Mucosa of rectum (tissue), 2 donors: ENCODE measurements around the gene SCAI.

ENCODE experiments used
- H3K27ac ChIP-seq, 2 donors: one replicate each; pipeline ENCODE4 v1.7.0; 2013; ENCODE audit warnings: inconsistent platforms in 2 of 2, low read depth in 2 of 2, low read length in 2 of 2
- H3K27me3 ChIP-seq, 2 donors: one replicate each; pipeline ENCODE4 v1.7.0; 2013; ENCODE audit warnings: low read length in 2 of 2; ENCODE audit not compliant: control insufficient read depth in 2 of 2, insufficient read depth in 2 of 2
- H3K36me3 ChIP-seq, 2 donors: one replicate each; pipeline ENCODE4 v1.7.0; 2013; ENCODE audit warnings: low read length in 2 of 2; ENCODE audit not compliant: control insufficient read depth in 2 of 2, insufficient read depth in 2 of 2
- H3K4me1 ChIP-seq, 2 donors: one replicate each; pipeline ENCODE4 v1.7.0; 2013; ENCODE audit warnings: low read length in 2 of 2, mild to moderate bottlenecking in 1 of 2; ENCODE audit not compliant: control insufficient read depth in 2 of 2, insufficient read depth in 2 of 2
- H3K4me3 ChIP-seq, 2 donors: one replicate each; pipeline ENCODE4 v1.7.0; 2013; ENCODE audit warnings: low read length in 2 of 2
- H3K9ac ChIP-seq, 2 donors: one replicate each; pipeline ENCODE4 v1.7.0; 2013; ENCODE audit warnings: low read length in 2 of 2, low read depth in 1 of 2, mild to moderate bottlenecking in 1 of 2
- H3K9me3 ChIP-seq, 2 donors: one replicate each; pipeline ENCODE4 v1.7.0; 2013; ENCODE audit warnings: low read length in 2 of 2; ENCODE audit not compliant: control insufficient read depth in 2 of 2
- donor health status: healthy.
- donor health status: Normal muscosa, but diverticular disease.

The SCAI gene

DNA sequence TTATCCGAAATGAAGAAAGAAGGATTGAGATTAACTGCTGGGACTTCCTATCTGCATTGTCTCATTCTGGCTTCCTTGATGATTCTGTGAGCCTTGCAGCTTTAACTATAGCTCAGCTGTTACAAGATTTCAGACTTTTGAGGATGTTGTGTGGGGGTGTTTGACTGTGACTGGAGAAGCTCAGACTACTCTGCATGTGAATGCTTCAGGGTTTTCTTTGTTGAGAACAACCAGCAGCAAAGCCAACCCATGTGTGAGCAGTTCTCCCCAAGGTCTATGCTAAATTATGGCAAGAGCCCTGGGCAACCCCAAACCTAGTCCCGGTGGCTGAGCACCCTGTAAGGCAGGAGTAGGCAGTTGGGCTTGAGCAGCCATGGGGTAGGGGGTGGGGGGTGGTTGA lies 8.4 kb upstream of the SCAI start:
- H3K9me3 ChIP-seq, result no peaks in the 10 kb centered on the region
- H3K36me3 ChIP-seq, result peaks cover 44 to 46% of the 10 kb centered on the region in 2 donors
- no peak overlapping the region for H3K4me3 ChIP-seq

DNA sequence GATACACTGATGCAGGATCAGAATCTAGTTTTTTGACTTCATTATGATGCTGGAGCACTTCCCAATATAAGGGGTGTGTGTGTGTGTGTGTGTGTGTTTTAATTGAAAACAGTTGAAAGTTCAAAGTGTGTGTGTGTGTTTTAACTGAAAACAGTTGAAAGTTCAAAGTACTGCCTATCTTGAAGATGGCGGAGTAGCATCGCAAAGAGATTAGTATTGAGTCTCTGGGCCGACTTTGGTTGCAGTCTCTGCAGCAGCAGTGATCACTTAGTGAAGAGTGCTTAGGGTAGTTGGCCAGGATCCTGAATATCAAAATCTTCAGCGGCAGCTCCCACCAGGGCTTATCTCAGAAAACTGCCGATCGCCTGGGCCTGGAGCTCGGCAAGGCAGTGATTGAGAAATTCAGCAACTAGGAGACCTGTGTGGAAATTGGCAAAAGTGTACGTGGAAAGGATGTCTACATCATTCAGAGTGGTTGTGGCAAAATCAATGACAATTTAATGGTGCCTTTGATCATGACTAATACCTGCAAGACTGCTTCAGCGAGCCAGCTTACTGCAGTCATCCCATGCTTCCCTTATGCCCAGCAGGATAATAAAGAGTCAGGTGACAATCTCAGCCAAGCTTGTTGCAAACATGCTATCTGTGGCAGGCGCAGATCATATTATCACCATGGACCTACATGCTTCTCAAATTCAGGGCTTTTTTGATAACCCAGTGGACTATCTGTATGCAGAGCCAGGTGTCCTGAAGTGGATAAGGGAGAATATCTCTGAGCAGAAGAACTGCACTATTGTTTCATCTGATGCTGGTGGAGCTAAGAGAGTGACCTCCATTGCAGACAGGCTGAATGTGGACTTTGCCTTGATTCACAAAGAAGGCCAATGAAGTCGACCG lies 7.3 kb upstream of the SCAI start:
- Histone ChIP-seq H3K4me3 (no peak overlapping the region), H3K36me3 (peaks cover 44 to 46% of the 10 kb centered on the region in 2 donors), H3K27ac (no peak overlapping the region), H3K9me3 (no peaks in the 10 kb centered on the region), H3K27me3 (no peaks in the 10 kb centered on the region), H3K4me1 (no peaks in the 10 kb centered on the region), H3K9ac (no peak overlapping the region)

More for the DNA sequence above, 8.4 kb upstream of the SCAI start:
- Histone ChIP-seq H3K27me3 (no peaks in the 10 kb centered on the region), H3K27ac (no peak overlapping the region), H3K9ac (no peak overlapping the region), H3K4me1 (no peaks in the 10 kb centered on the region)

DNA sequence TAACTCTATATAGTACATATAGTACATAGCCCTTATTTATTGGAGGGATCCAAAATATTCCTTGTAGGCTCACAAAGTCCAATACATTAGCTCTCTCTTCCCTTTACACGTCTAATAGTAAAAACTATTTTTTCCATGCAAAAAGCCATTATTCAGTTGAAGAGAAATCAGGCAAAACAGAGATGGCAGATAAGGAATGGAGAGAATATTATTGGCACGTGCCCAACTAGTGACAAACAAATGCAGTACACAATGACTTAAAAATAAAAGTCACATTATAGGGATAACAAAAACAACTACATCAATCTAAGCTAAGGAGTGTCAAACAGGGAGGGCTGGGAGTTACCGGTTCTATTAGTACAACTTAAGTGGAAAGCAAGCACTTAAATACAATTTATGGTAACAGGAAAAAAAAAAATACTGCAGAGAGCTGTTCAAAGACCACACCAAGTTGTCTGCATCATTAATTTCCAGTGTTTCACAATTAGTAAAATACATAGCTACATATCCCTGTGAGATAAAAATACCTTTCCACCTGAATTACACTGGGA lies 4.1 kb upstream of the SCAI start:
- H3K9ac ChIP-seq, result no peak overlapping the region
- peaks cover 29 to 31% of the 10 kb centered on the region in 2 donors for H3K36me3 ChIP-seq
- H3K27ac ChIP-seq, result no peak overlapping the region
- no peaks in the 10 kb centered on the region for H3K27me3 ChIP-seq
- H3K4me3 ChIP-seq, result no peak overlapping the region
- no peaks in the 10 kb centered on the region for H3K9me3 ChIP-seq
- peaks cover 4 to 7% of the 10 kb centered on the region in 2 donors for H3K4me1 ChIP-seq

DNA sequence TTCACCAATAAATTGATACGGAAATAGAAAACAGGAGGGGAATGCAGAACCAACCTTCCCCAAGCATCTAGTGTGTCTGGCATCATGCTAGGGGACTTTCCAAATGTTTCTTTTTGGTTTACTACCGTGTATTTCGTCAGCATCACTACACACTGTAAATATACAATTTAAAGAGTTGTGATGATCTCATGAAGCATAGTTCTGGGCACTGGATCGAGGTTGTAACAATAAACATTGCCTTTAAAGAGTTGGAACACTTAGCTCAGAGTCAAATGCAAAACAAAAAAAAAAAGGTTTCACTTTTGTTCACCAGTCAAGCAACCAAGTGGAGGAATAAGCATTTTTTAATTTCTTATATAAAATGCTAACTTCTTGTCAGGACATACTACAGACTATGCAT lies 2.9 kb upstream of the SCAI start:
- Histone ChIP-seq H3K4me3 (no peak overlapping the region), H3K9ac (no peak overlapping the region), H3K9me3 (no peaks in the 10 kb centered on the region), H3K27me3 (no peaks in the 10 kb centered on the region), H3K4me1 (peaks cover 4 to 8% of the 10 kb centered on the region in 2 donors), H3K27ac (no peak overlapping the region), H3K36me3 (peaks cover 19% of the 10 kb centered on the region in 2 donors)

DNA sequence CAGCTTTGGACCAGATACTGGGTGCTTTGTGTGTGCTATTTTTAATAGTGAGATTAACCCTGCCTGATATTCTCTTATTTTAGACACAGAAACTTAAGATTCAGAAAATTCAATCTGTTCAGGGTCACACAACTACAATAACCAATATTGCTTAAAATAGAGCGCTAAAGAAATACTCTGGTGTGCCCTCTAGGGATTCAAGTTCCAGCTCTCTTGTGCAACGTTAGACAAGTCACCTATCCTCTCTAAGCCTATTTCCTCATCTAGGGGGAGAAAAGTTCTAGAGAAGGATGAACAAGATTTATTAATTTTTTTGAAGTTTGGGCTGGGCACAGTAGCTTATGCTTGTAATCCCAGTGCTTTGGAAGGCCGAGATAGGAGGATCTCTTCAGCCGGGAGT lies 2.1 kb upstream of the SCAI start:
- H3K36me3 ChIP-seq, result peaks cover 11% of the 10 kb centered on the region in 2 donors

DNA sequence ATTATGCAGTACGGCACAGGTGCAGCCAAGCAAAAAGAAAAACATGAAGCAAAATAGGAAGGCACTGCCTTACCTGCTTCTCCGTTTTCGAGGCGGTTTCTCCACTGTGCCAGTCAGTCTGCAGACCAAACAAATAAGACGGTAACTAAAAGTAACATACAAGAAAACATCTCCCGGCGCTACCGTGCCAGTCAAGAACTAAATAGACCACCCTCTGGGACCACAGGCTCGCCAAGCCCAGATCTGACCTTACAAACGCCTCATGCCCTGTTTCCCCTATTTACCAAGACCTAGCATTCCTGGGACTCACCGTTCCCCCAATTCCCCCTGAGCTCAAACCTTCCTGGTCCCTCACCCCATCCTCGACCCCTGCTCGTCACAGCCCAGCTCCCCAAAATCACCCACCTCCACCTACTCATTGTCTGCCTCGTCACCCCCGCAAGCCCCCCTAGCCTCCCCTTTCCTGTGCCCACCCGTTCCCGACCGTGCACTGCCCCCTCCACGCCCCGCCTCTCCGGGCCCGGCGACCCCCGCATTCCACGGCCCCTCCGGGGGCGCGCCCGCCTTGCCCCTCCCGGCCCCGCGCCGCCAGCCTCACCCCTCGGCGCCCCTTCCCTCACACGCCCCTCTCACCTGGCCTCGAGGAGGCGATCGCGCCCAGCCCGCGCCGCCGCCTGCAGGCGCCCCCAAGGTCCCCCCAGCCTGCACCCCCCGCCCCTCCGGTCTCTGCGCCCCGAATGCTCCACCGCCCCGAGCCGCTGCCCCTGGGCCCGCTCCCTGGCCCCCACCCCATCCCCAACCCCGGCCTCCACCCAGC lies 560 bp downstream of the SCAI start:
- Histone ChIP-seq H3K9ac (peak overlapping the region; percentile 75 to 76), H3K4me1 (peaks cover 4 to 8% of the 10 kb centered on the region in 2 donors), H3K27me3 (no peaks in the 10 kb centered on the region), H3K36me3 (no peaks in the 10 kb centered on the region), H3K9me3 (no peaks in the 10 kb centered on the region), H3K4me3 (peak overlapping the region; percentile 81 to 85), H3K27ac (peak overlapping the region in 1 of 2 donors; percentile 54)

More for the DNA sequence above, 2.1 kb upstream of the SCAI start:
- peaks cover 4 to 8% of the 10 kb centered on the region in 2 donors for H3K4me1 ChIP-seq
- H3K9me3 ChIP-seq, result no peaks in the 10 kb centered on the region
- H3K27ac ChIP-seq, result no peak overlapping the region
- H3K9ac ChIP-seq, result no peak overlapping the region
- H3K4me3 ChIP-seq, result no peak overlapping the region
- H3K27me3 ChIP-seq, result no peaks in the 10 kb centered on the region

DNA sequence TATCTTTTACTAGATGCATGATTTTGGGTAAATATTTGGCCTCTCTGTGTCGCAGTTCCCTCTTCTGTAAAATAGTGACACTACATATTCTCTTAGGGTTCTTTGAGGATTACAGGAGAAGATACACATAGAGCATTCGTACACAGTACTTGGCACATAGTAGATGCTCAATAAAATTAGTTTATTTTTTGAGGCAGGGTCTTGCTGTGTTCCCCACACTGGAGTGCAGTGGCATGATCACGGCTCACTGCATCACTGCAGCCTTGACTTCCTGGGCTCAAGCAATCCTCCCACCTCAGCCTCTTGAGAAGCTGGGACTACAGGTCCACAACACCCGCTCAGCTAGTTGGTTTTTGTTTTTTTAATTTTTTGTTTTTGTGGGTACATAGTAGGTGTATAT lies 1.6 kb downstream of the SCAI start:
- Histone ChIP-seq H3K4me3 (no peak overlapping the region), H3K9me3 (no peaks in the 10 kb centered on the region), H3K9ac (no peak overlapping the region), H3K36me3 (no peaks in the 10 kb centered on the region), H3K4me1 (peaks cover 4 to 8% of the 10 kb centered on the region in 2 donors), H3K27me3 (no peaks in the 10 kb centered on the region), H3K27ac (no peak overlapping the region)

DNA sequence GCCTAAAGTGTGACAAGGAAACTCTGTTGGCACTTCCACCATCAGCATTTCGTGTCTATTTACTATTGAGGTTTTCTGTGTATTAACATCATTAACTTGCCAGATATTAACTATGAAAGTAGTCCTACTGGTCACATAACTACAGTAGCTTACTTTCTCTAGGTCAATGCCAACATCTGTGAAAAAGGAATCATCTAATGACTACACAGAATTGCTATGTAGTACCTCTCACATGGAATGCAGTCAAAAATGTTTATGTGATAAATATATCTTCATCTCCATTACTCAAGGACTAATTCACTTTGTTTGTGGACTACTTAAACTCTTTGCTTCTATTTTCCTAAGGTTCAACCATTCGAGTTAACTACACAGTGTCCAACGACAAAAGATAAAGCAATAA lies 2.1 kb downstream of the SCAI start:
- H3K4me1 ChIP-seq, result peaks cover 4 to 8% of the 10 kb centered on the region in 2 donors
- no peaks in the 10 kb centered on the region for H3K9me3 ChIP-seq
- H3K4me3 ChIP-seq, result no peak overlapping the region

DNA sequence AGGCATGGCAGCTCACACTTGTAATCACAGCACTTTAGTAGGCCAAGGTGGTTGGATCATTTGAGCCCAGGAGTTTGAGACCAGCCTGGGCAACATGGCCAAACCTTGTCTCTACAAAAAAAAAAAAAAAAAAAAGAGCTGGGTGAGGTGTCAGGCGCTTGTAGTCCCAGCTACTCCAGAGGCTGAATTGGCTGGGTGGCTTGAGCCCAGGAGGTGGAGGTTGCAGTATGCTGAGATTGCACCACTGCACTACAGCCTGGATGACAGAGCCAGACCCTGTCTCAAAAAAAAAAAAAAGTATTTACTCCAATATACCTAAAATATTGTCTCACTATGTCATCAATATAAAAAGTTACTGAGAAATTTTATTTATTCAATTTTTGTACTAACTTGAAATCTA lies 2.8 kb downstream of the SCAI start:
- H3K36me3 ChIP-seq, result no peaks in the 10 kb centered on the region
- H3K9me3 ChIP-seq, result no peaks in the 10 kb centered on the region
- H3K9ac ChIP-seq, result no peak overlapping the region
- H3K27me3 ChIP-seq, result no peaks in the 10 kb centered on the region
- no peak overlapping the region for H3K4me3 ChIP-seq
- peaks cover 4 to 8% of the 10 kb centered on the region in 2 donors for H3K4me1 ChIP-seq
- H3K27ac ChIP-seq, result no peak overlapping the region

More for the DNA sequence above, 2.1 kb downstream of the SCAI start:
- Histone ChIP-seq H3K9ac (no peak overlapping the region), H3K27me3 (no peaks in the 10 kb centered on the region), H3K36me3 (no peaks in the 10 kb centered on the region), H3K27ac (no peak overlapping the region)

DNA sequence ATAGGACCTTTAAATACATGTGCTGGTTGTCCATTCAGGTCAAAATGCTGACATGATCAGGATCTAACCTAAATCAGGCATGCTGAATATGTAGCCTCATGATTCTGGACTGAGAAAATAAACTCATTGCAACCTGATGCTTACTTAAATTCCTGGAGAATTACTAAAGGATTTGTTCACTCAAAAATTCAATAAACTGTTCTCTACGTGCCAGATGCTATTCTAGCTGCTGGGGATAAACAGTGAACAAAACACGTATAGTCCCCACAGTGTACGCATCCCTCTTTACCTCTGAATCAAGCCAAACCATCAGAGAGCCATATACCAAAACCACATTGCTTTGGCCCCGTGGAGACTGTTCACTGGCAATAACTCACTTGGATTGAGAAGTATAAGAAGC lies 6.1 kb downstream of the SCAI start:
- no peaks in the 10 kb centered on the region for H3K27me3 ChIP-seq
- no peak overlapping the region for H3K4me3 ChIP-seq
- H3K9ac ChIP-seq, result no peak overlapping the region
- no peaks in the 10 kb centered on the region for H3K4me1 ChIP-seq
- H3K36me3 ChIP-seq, result no peaks in the 10 kb centered on the region
- no peaks in the 10 kb centered on the region for H3K9me3 ChIP-seq
- H3K27ac ChIP-seq, result no peak overlapping the region
